ENCODE data around the gene SPRN.

DNA sequence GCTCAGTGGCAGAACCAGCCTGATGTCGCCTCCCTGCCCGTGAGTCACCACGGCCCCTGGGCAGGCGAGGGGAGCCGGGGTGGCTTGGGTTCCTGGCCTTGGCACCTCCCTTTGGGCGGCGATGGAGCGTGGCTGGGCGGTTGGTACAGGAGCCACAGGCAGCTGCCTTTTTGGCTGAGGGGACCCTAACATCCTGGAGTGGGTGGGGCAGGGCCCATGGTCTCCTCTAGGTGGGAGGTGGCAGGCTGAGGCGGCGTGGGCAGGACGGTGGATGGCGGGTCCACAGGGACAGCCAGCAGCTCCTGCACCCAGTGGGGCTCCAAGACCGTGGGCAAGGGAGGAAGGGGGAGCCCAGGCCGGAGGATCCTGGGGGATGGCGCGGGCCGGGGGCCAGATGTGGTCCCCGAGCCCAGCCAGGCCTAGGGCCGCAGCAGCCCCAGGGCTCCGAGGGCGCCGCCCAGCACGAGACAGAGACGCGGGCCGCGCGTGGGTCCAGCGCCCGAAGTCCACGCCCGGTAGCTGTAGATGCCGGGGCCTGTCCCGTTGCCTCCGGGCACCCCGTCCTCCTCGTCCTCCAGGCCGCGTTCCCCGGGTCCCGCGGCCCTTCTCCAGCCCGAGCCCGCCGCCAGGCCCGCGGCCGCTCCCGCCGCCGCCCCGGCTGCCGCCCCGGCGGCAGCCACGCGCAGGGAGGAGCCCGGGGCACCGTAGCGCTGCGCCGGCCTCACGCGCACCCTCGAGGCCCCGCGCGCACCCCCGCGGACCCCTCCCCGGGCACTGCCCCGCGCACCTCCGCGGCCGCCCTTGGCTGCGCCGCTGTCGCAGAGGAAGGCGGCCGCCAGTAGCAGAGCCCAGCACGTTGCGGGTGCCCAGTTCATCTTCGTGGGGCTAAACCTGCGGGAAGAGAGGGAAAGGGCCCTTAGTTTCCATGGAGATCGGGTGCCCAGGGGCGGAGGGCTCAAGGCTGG, 1.3 kb downstream of the SPRN start:
- no peak for TF ChIP-seq POLR2A (IDR thresholded peaks at IDR 0.05)
- TF ChIP-seq, protein P1, sequence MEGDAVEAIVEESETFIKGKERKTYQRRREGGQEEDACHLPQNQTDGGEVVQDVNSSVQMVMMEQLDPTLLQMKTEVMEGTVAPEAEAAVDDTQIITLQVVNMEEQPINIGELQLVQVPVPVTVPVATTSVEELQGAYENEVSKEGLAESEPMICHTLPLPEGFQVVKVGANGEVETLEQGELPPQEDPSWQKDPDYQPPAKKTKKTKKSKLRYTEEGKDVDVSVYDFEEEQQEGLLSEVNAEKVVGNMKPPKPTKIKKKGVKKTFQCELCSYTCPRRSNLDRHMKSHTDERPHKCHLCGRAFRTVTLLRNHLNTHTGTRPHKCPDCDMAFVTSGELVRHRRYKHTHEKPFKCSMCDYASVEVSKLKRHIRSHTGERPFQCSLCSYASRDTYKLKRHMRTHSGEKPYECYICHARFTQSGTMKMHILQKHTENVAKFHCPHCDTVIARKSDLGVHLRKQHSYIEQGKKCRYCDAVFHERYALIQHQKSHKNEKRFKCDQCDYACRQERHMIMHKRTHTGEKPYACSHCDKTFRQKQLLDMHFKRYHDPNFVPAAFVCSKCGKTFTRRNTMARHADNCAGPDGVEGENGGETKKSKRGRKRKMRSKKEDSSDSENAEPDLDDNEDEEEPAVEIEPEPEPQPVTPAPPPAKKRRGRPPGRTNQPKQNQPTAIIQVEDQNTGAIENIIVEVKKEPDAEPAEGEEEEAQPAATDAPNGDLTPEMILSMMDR (IDR thresholded peaks at IDR 0.05), result no peak
- no peak for TF ChIP-seq POLR2AphosphoS5 (IDR thresholded peaks at IDR 0.05; ENCODE audit: insufficient read depth in 1 of 2, low read depth in 1 of 2)
